Measurements from ENCODE around the gene PRKAR1A.

PRKAR1A gene

DNA sequence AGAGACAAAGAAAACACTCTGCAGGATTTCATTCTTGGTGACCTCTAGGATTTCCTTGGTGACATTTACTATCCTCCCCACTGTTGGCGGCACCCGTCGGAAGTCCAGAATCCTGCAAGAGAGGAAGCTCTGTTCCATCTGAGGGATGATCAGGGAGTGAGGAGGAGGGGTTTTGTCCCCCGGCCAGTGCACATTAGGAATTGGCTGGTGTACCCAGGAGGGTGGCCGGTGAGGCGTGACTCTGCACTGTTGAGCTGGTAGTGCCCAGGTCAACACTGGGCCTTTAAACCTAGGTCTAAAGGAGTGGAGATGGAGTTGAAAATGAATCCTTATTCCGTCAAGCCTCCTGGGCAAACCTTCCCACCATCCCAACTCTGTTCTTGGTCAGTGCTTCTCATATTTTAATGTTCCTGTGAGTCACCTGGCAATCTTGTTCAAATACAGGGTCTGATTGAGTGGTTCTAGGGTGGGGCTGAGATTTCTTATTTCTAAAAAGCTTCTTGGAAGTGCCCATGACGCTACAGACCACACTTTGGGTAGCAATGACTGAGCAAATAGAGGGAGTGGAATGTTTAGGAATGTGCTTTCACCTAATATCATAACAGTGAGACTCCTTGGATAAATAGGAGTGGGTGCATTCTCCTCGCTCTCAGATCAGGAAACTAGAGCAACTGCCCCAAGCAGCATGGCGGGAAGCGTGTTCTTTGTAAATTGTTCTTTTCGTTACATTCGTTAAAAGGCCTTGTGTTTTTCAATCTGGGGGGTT is 30.7 kb downstream of the PRKAR1A start:
- no peak for DNase-seq (ENCODE audit: low read depth, low spot score)

DNA sequence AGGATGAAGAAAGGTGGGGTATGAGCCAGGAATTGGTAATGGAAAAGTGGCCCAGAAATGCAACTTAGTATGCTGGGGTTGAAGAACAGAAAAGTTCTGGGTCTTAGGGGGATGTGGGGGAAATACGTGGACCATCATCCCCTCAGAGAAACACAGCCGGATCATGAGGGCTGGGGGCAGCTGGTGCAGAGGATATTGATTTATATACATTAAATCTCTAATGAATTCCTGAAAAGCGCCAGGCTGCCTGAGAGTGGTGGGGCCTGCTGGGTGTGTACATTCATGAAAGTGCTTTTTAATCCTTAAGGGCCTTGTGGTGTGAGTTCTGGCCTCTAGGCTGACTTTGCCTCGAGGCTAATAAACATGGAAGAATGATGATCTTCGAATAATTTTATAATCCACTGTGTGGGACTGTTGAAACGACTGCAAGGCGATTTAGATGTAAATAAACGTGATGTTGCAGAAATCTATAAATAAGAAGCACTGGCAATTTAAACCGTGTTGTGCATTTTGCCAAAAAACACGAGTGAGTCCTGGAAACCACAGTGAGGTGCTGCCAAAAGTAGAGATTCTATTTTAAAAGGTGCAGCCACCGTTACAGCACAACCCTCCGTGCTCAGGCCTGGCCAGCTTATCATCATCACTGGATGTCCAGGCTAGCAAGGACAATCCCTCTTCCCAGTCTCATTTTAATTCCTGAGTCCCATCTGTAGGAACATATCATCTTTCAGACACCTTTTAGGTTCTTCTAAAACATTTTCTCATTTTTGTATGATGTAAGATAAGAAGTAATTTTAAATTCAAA is 32.1 kb downstream of the PRKAR1A start:
- no peak for DNase-seq (ENCODE audit: low read depth, low spot score)

DNA sequence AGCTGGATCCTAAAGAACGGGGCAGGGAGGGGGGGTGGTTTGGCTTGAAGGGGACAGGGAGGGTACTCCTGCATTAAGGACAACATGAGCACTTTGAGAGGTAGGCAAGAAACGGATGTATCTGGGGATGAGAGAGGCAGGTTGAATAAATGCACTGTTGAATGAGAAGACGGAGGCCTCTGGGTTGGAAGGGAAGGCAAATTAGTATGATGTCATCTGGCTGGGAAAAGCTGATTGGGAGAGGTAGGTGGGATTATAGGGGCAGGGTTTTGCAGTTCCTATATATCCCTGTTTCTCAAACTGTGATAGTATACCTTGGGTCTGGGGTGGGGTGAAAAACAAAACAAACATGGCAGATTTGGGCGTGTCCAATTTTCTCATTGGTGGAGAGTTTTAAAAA is 44.3 kb downstream of the PRKAR1A start:
- DNase-seq (ENCODE audit: low read depth, low spot score), result no peak

DNA sequence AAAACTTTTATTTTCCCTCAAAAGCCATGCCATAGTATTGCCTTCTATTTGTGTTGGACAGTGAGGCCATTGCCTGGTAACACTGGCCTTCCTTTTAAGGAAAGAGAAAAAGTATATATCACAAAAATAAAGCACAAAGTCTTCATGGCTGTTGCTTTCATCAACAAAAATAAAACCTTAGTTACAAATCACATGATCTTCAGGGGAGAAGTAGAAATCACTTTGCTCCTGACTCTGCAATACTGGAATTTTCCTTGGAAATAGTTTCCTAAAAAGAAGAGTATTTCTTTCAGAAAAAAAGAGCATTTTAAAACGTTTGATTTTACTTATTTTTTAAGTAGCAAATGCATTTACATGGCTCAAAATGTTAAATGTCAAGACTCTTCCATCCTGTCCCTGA is 47.1 kb downstream of the PRKAR1A start:
- no peak for DNase-seq (ENCODE audit: low read depth, low spot score)

DNA sequence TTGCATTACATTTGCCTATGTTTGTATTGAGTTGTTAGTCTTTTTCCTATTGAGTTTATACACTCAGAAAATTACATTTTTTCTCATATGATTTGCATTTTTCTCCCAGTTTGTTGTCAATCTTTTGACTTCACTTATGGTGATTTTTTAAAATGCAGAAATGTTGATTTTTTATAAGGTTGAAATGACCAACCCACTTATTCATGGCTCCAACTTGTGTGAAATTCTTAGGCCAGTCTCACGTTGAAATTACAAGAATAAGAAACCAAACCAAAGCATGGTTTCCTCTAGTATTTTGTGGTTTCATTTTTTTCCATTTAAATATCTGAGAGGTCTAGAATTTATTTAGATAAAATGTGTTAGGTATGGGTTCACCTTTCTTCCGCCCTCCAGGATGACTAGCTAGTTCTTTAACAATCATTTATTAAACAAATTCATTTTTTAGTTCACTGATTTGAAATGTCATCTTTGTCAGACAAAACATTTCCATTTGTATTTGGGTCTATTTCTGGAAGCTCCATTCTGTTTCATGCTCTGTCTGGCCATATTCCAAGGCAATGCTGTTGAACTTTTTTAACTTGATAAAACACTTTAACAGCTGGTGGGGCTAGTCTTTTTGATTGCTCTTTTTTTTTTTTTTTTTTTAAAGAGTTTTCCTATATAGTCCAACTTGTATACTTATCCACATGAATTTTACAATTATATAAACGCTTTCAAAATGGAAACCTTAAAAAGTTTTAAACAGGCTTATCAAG is 48.9 kb downstream of the PRKAR1A start:
- no peak for DNase-seq (ENCODE audit: low read depth, low spot score)

DNA sequence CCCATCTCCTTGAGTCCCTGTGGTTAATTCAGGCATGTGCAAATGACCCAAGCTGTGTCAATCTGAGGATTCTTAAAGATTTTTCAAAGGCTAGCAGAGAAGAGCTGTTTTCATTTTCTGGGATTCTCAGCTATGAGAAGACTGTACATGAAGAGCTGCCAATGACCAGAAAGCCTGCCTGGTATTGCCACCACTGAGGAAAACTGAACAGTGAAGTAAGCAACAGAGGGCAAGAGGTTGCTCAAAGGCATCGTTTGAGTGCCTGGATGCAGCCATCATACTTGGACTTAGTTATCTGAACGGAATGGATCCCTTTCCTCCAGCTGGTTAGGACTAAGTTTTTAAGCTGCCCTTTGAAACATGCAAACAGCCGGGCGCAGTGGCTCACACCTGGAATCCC is 50.5 kb downstream of the PRKAR1A start:
- no peak for DNase-seq (ENCODE audit: low read depth, low spot score)

DNA sequence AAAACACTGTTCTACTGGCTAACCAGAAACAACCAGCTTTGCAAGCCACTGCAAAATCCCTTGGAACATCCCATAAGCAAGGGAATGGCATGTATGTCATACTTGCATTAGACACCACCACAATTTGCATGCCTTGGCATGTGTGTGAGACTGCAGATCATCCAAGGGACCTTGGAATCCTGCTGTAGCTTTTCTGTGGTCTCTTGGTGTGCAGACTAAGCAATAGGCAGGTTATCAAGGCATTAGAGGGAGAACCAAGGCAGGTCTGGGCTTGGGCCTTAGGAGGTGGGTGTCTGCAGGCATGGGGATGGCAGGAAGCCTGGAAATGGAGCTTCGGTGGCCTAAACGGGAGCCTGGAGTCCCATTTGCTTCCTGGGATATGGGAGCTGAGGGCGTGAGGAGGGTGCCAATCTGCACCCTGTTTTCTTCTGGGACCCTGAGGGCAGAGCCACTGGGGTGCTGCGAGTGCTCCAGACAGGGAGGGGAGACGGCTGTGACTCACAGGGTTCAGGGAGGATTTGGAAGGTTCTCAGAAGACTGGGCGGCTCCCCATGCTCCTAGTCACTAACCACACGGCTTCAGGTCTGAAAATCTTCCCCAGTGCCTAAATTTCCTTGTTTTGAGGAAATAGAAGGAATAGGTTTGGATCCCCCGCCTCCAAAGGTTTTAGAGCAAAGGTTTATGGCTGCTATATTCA is 52.3 kb downstream of the PRKAR1A start:
- no peak for DNase-seq (ENCODE audit: low read depth, low spot score)

DNA sequence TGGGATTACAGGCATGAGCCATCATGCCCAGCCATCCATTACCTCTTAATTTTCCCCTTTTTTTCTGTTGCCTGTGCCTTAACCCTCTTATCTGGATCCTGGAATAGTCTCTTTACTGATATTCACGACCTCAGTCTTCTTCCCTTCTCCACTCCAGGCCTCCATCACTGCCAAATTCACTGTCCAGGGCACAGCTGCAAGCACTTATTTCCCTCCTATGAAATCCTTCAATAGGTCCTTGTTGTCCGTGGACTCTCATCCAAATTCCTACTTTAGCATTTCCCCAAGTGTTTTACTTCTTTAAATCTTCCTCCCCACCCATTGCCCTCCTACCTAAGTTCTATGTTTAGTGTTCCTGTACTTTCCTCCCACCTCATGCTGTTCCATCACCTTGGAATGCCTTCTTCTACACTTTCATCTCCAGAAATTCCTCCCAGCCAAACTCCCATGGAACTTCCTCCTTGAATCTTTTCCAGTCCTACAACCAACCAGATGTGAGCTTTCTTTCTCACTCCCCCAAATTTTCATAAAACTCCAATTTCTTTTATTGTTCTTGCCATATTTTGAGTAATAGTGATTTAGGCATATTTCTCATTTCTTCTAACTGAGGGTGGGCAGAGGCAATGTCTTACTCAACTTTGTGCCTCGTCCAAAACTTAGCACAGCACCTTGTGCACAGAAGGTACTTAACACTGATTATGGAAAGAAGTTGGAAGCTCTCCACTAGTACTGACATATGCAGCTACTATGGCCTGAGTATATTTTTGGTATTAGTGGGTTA is 53.6 kb downstream of the PRKAR1A start:
- DNase-seq (ENCODE audit: low read depth, low spot score), result no peak

DNA sequence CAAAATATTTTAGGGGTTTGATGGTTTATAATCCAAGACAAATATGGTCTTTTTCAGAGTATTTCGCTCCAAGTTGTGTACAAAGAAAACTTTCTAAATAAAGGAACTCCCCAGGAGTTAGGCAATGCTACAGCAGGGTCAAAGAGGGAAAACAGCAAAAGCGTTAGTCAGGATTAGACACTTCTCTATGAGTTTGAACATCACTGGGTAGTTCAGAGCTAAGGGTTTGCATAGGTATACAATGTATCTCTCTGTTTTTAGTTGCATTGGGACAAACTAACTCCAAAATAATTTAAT is 54.2 kb downstream of the PRKAR1A start:
- DNase-seq (ENCODE audit: low read depth, low spot score), result no peak

DNA sequence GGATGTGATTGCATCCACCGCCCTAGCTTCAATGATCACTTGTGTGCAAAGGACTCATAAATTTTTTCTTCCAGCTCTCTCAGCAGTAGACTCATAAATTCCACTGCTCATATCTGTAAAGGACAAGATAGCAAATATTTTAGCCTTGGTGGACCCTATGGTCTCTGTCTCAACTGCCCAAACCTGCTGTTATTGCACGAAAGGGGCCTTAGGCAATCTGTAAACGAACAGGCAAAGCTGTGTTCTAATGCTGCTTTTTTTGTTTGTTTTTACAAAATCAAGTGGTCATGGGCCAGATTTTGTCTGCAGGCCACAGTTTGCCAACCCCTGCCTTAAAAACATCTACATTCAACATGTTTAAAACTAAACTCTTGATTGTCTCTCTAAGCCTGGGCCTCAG is 54.8 kb downstream of the PRKAR1A start:
- no peak for DNase-seq (ENCODE audit: low read depth, low spot score)

DNA sequence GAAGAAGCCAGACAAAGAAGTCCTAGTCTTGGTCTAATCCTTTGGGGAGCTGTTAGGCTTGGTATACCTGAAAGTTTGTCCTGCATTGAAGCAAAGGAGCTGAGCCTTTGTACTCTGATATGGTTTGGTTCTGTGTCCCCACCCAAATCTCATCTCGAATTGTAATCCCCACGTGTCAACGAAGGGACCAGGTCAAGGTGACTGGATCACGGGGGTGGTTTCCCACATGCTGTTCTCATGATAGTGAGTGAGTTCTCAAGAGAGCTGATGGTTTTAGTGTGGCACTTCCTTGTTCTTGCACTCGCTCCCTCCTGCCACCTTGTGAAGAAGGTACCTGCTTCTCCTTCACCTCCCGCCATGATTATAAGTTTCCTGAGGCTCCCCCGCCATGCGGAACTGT is 55.4 kb downstream of the PRKAR1A start:
- no peak for DNase-seq (ENCODE audit: low read depth, low spot score)

DNA sequence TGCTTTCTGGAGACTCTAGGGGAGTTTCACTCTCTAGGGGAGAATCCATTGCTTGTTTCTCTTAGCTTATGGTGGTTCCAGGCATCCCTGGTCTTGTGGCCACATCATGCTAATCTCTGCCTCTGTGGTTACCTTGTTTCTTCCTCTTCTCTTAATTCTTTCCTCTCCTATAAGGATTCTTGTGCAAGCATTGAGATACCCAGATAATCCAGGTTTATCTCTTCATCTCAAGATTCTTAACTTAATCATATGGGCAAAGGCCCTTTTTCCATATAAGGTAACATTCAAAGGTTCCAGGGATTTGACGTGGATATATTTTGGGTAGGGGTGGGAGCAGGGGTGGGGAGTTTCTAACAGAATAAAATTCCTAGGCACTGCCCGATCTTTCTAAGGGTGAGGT is 56.4 kb downstream of the PRKAR1A start:
- no peak for DNase-seq (ENCODE audit: low read depth, low spot score)

DNA sequence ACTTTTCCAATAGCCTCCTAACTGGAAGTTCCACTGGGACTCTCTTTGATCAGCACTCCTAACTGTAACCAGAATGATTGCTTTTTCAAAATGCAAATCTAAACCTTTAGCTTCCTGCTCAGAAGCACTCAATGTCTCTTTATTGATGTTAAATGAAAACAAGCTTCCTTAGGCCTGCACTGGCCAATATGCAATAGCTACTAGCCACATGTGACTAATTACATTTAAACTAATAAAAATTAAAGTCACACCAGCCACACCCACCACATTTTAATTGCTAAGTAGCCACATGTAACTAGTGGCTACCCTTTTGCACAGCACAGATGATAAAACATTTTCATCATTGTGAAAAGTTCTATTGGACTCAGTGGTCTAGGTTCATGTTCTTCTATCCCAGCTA is 57.1 kb downstream of the PRKAR1A start:
- DNase-seq (ENCODE audit: low read depth, low spot score), result no peak

DNA sequence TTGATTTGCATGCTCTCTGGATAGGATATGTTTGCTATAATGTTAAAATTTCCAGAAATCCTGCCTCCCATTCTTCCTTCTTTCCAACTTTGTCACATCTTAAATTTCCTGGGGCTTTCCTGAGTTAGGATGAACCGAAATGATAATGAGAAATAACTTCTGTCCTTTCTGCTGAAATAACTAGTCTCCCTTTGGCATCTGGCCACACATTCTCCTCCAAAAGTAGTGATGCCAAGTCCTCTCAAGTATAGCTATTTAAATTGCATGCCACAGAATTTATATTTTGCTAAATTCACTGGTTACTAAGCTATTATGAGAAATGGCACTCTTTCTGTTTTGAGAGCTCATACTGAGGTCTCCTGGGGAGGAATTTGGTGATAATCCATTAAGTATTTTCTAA is 58.3 kb downstream of the PRKAR1A start:
- no peak for DNase-seq (ENCODE audit: low read depth, low spot score)

DNA sequence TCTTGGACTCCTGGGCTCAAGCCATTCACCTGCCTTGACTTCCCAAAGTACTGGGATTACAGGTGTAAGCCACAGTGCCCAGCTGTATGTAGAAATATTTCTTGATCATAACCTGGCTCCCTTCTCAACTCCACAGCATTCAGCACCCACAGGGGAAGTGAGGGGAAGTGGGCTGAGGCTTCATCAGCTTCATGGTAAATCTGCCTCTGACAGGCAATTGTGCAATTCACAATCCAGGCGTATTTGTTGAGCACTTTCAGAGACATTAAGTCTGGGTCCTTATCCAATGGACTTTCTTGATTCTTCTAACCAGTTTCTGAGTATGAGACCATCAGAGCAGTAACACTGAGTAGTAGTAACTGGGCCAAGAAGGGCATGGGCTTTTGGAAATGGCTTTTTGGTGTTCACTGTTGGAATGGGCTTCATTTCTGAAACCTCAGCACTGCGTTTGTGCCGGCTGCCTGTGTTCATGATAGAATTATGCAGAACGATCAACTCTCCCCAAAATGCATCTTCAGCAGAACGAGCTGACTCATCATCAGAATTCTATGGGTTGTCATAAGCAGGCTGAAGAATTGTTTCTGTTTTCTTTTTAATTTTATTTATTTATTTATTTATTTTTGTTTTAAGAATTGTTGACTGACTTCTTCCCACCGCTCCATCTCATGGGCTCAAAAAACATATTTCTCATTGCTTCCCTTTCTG is 60.1 kb downstream of the PRKAR1A start:
- DNase-seq (ENCODE audit: low read depth, low spot score), result no peak

DNA sequence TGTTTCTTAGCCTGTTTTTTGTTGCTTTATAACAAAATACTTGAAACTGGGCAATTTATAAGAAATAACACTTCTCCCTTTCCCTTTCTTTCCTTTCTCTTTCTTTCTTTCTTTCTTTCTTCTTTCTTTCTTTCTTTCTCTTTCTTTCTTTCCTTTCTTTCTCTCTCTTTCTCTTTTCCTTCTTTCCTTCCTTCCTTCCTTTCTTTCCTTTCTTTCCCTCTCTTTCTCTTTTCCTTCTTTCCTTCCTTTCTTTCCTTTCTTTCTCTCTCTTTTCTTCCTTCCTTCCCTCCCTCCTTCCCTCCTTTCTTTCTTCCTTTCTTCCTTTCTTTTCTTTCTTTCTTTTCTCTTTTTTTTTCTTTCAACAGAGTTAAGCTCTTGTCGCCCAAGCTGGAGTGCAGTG is 61.1 kb downstream of the PRKAR1A start:
- DNase-seq (ENCODE audit: low read depth, low spot score), result no peak

DNA sequence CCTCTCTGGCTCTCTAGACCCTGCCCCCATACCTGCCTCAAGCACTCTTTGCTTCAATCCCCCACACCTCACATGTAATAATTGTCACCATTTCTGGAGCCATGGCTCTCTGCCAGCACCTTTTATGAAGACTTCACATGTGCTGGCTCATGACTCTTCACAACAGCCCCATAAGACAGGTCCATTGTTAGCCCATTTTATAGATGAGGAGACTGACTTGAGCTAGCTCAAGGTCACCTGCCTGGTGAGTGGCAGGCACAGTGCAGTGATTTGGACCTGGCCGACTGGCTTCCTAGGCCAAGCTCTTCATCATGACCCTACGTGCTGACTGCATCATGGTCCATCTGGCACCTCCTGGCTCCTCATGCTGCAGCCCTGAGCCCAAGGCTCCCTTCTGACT is 63.9 kb downstream of the PRKAR1A start:
- no peak for DNase-seq (ENCODE audit: low read depth, low spot score)

DNA sequence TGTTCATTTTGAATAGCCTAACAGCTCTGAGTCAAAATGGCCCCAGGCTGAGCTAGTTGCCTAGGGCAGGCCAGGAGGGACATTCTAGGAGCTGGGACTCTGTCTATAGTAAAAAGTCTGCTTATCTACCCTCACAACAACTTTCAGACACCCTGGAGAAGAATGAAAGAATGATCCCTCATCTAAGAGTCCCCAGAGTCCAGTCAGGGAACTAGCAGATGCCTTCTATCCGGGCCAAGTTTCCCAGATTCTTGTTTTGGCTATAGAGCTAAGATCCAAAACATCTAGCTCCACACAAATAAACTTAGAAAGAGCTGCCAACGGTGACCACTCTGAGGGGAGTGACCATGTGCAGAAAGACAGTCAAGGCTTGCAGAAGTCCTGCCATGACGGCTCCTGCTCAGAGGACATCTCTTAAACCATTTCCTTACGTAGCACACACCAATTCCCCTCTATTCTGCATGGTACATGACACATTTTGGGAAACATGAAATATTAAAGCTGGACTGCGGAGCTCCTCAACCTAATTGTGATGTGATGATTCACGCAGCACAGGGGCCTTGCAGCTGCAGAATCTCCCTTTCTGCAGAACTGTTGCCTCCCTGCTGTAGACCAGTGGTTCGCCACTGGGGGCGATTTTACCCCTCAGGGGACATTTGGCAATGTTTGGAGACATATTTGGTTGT is 64.7 kb downstream of the PRKAR1A start:
- DNase-seq (ENCODE audit: low read depth, low spot score), result no peak

DNA sequence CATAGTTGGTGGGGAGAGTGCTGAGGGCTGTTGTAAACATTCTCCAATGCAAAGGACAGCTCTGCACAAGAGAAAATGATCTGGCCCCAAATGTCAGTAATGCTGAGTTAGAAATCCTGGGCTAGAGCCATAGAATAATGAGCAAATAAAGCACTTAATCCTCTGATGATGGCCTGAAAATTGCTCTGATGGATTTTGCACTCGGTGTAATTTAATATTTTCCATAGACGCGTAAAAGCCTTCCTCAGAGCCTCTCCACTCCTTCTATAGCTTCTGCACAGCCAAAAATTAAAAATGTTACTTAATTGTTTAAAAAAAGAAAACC is 65.2 kb downstream of the PRKAR1A start:
- DNase-seq (ENCODE audit: low read depth, low spot score), result no peak

DNA sequence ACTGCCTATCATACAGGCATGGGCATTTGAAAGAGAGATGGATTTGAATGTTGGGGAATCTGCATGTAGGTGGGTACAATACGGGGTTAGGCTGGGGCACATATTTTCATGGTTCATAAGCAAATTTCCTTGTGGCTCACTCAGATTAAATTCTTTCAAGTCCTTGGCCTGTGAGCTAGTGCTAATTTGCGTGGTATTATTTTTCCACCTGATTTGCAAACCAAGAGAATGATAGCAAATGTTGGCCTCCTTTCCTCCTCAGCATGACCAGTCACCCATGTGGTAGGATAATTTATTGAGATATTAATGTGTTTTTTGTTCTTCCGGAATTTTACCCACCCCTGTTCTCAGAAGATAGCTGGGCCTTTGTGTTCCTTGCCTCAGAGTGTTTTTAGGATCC is 66.0 kb downstream of the PRKAR1A start:
- no peak for DNase-seq (ENCODE audit: low read depth, low spot score)
